ENCODE measurements around the gene CEP57L1. TPM values are rescaled to one million over a fixed set of nuclear protein-coding genes. Genes with fewer than 3 reads are reported as not detected.

The CEP57L1 gene
- polyA plus RNA-seq, 1 donor from 2014 or later: 19.7 TPM

- no peak overlapping the region for H3K4me3 ChIP-seq (ENCODE audit: low read length)
- peaks cover 3% of the 10 kb centered on the region for H3K79me2 ChIP-seq (replicated peaks; ENCODE audit: insufficient read depth, low read length)
- H3K27ac ChIP-seq (ENCODE audit: low read length): no peak overlapping the region
- H2AFZ ChIP-seq (ENCODE audit: low read depth, low read length): no peak overlapping the region
- no peaks in the 10 kb centered on the region for H4K20me1 ChIP-seq (ENCODE audit: insufficient read depth)
- H3K9ac ChIP-seq (ENCODE audit: low read length): no peak overlapping the region
- H3K4me2 ChIP-seq (ENCODE audit: low read length): no peak overlapping the region
- H3F3A ChIP-seq (ENCODE audit: insufficient read depth, low read length, poor library complexity, severe bottlenecking): no peaks in the 10 kb centered on the region
- H3K9me2 ChIP-seq (ENCODE audit: insufficient read depth, low read length): no peaks in the 10 kb centered on the region
- no peak for TF ChIP-seq SMC3 (conservative IDR thresholded peaks at IDR 0.05; ENCODE audit: poor library complexity)
- H3K36me3 ChIP-seq (ENCODE audit: insufficient read depth, low read length): no peaks in the 10 kb centered on the region
- H3K9me3 ChIP-seq (ENCODE audit: low read length): no peaks in the 10 kb centered on the region
- H3K27me3 ChIP-seq (ENCODE audit: insufficient read depth, low read depth, low read length): no peaks in the 10 kb centered on the region
These were observed 33.1 kb upstream of the CEP57L1 start for GRCh38 chr6:109062216-109062615.

GRCh38 chr6:109062767-109063352 lies 32.4 kb upstream of the CEP57L1 start:
- no peak overlapping the region for H3K27ac ChIP-seq (ENCODE audit: low read length)
- TF ChIP-seq RAD21 (conservative IDR thresholded peaks at IDR 0.05) (no peak), TAF1 (IDR thresholded peaks at IDR 0.05; ENCODE audit: low read depth) (no peak), SMC3 (conservative IDR thresholded peaks at IDR 0.05; ENCODE audit: poor library complexity) (no peak), POLR2AphosphoS5 (IDR thresholded peaks at IDR 0.05) (no peak), REST (IDR thresholded peaks at IDR 0.05; ENCODE audit: borderline replicate concordance) (no peak), CTCF (IDR thresholded peaks at IDR 0.05; ENCODE audit: poor library complexity, severe bottlenecking) (no peak), EP300 (conservative IDR thresholded peaks at IDR 0.05; ENCODE audit: poor library complexity, severe bottlenecking) (no peak), EZH2 (IDR thresholded peaks at IDR 0.05; ENCODE audit: borderline replicate concordance, insufficient read depth, low read length, poor library complexity, severe bottlenecking) (no peak), MXI1 (conservative IDR thresholded peaks at IDR 0.05; ENCODE audit: poor library complexity, severe bottlenecking) (no peak)
- H3K9me2 ChIP-seq (ENCODE audit: insufficient read depth, low read length): no peaks in the 10 kb centered on the region
- H3K9ac ChIP-seq (ENCODE audit: low read length): no peak overlapping the region
- no peaks in the 10 kb centered on the region for H3K36me3 ChIP-seq (ENCODE audit: insufficient read depth, low read length)
- no peaks in the 10 kb centered on the region for H4K20me1 ChIP-seq (ENCODE audit: insufficient read depth)
- H3K4me2 ChIP-seq (ENCODE audit: low read length): no peak overlapping the region
- no peaks in the 10 kb centered on the region for H3F3A ChIP-seq (ENCODE audit: insufficient read depth, low read length, poor library complexity, severe bottlenecking)
- peaks cover 3% of the 10 kb centered on the region for H3K79me2 ChIP-seq (replicated peaks; ENCODE audit: insufficient read depth, low read length)
- H3K27me3 ChIP-seq (ENCODE audit: insufficient read depth, low read depth, low read length): no peaks in the 10 kb centered on the region
- no peak overlapping the region for H3K4me3 ChIP-seq (ENCODE audit: low read length)
- no peaks in the 10 kb centered on the region for H3K9me3 ChIP-seq (ENCODE audit: low read length)
- H2AFZ ChIP-seq (ENCODE audit: low read depth, low read length): no peak overlapping the region
